Liver (tissue), 9 donors: ENCODE data around the gene SPTSSA. TPM values are rescaled to one million over a fixed set of nuclear protein-coding genes. Genes with fewer than 3 reads are reported as not detected.

Experiments
- DNase-seq: peaks from one replicate; pipeline ENCODE4 v3.0.0-alpha.2; 2017; ENCODE audit warnings: low spot score
- H3K27ac ChIP-seq, 2 donors: one replicate each; pipeline ENCODE4 v1.7.0; 2013; ENCODE audit warnings: inconsistent platforms in 2 of 2, low read length in 2 of 2, control low read depth in 1 of 2, low read depth in 1 of 2, mild to moderate bottlenecking in 1 of 2
- H3K27me3 ChIP-seq, 4 donors: one replicate each; pipeline versions ENCODE4 v1.6.1 to v1.7.0; 2013; ENCODE audit warnings: low read length in 3 of 4, inconsistent platforms in 1 of 4, mild to moderate bottlenecking in 1 of 4, moderate library complexity in 1 of 4; ENCODE audit not compliant: control insufficient read depth in 4 of 4, insufficient read depth in 4 of 4
- H3K36me3 ChIP-seq, 4 donors: one replicate each; pipeline versions ENCODE4 v1.6.1 to v1.7.0; 2013; ENCODE audit warnings: low read length in 3 of 4, mild to moderate bottlenecking in 3 of 4, low read depth in 1 of 4, moderate library complexity in 1 of 4; ENCODE audit not compliant: control insufficient read depth in 4 of 4, insufficient read depth in 3 of 4
- H3K4me1 ChIP-seq, 4 donors: one replicate each; pipeline versions ENCODE4 v1.6.1 to v1.7.0; 2013; ENCODE audit warnings: low read length in 3 of 4, mild to moderate bottlenecking in 3 of 4, moderate library complexity in 1 of 4; ENCODE audit not compliant: control insufficient read depth in 4 of 4, insufficient read depth in 4 of 4
- H3K4me3 ChIP-seq, 3 donors: one replicate each; pipeline versions ENCODE4 v1.6.1 to v1.7.0; 2013; ENCODE audit warnings: low read length in 3 of 3, control low read depth in 1 of 3, low read depth in 1 of 3, mild to moderate bottlenecking in 1 of 3
- H3K9ac ChIP-seq, 2 donors: one replicate each; pipeline ENCODE4 v1.7.0; 2013; ENCODE audit warnings: low read length in 2 of 2, mild to moderate bottlenecking in 2 of 2, moderate library complexity in 2 of 2, control low read depth in 1 of 2, low read depth in 1 of 2
- H3K9me3 ChIP-seq, 4 donors: one replicate each; pipeline versions ENCODE4 v1.6.1 to v1.7.0; 2013; ENCODE audit warnings: low read length in 3 of 4; ENCODE audit not compliant: control insufficient read depth in 4 of 4
- CTCF ChIP-seq: fragments of 150-350 bp; IDR thresholded peaks from 2 replicates; pipeline ENCODE4 v1.5.1; 2017; ENCODE audit warnings: improper control_type of control experiment, low read depth, low read length; ENCODE audit not compliant: missing input control
- EGR1 ChIP-seq, 2 donors: IDR thresholded peaks; 2 replicates each; pipeline ENCODE4 v1.6.1; 2016 to 2018; ENCODE audit warnings: antibody characterized with exemption in 2 of 2, low read depth in 2 of 2
- FOXA1 ChIP-seq: IDR thresholded peaks from 2 replicates; pipeline ENCODE4 v1.6.1; 2016; ENCODE audit warnings: antibody characterized with exemption
- FOXA2 ChIP-seq: IDR thresholded peaks from 2 replicates; pipeline ENCODE4 v1.6.1; 2016; ENCODE audit warnings: antibody characterized with exemption
- GABPA ChIP-seq, 2 donors: IDR thresholded peaks in 1 of 2; conservative IDR thresholded peaks in 1 of 2; 2 replicates each; pipeline ENCODE4 v1.6.1; 2016; ENCODE audit warnings: antibody characterized with exemption in 2 of 2, mild to moderate bottlenecking in 1 of 2, moderate library complexity in 1 of 2
- HNF4A ChIP-seq, 2 donors: conservative IDR thresholded peaks; 2 replicates each; pipeline ENCODE4 v1.6.1; 2016; ENCODE audit warnings: antibody characterized with exemption in 2 of 2, mild to moderate bottlenecking in 2 of 2
- HNF4G ChIP-seq: IDR thresholded peaks from 2 replicates; pipeline ENCODE4 v1.6.1; 2016; ENCODE audit warnings: antibody characterized with exemption
- JUND ChIP-seq, 2 donors: IDR thresholded peaks; 2 replicates each; pipeline ENCODE4 v1.6.1; 2016; ENCODE audit warnings: antibody characterized with exemption in 2 of 2
- NR2F2 ChIP-seq: IDR thresholded peaks from 2 replicates; pipeline ENCODE4 v1.6.1; 2016; ENCODE audit warnings: antibody characterized with exemption
- RAD21 ChIP-seq, 2 donors: IDR thresholded peaks; 2 replicates each; pipeline ENCODE4 v1.6.1; 2016; ENCODE audit warnings: antibody characterized with exemption in 2 of 2, mild to moderate bottlenecking in 2 of 2
- RXRA ChIP-seq, 2 donors: IDR thresholded peaks; 2 replicates each; pipeline ENCODE4 v1.6.1; 2017 to 2018; ENCODE audit warnings: antibody characterized with exemption in 2 of 2, mild to moderate bottlenecking in 1 of 2
- SP1 ChIP-seq: IDR thresholded peaks from 2 replicates; pipeline ENCODE4 v1.6.1; 2018; ENCODE audit warnings: antibody characterized with exemption, mild to moderate bottlenecking
- TAF1 ChIP-seq: conservative IDR thresholded peaks from 2 replicates; pipeline ENCODE4 v1.6.1; 2016; ENCODE audit warnings: antibody characterized with exemption, mild to moderate bottlenecking
- YY1 ChIP-seq: IDR thresholded peaks from 2 replicates; pipeline ENCODE4 v1.6.1; 2016; ENCODE audit warnings: antibody characterized with exemption, mild to moderate bottlenecking
- WGBS: extraction: QIAGEN DNeasy Blood & Tissue Kit; methylation state at CpG from one replicate; pipeline ENCODE4 v1.1.7; 2013; 5-methylcytosine and 5-hydroxymethylcytosine counted together
- polyA plus RNA-seq, 2 donors: library from polyadenylated mRNA; stranded (reverse) in 1 of 2; unstranded in 1 of 2; fragments of 200-250 nt in 1 of 2; fragments of >200 nt in 1 of 2; fragmentation: Nextera tagmentation in 1 of 2; extraction: Ambion mirVana in 1 of 2; gene quantifications; one replicate each; pipeline versions ENCODE4 v1.2.1 to v1.2.3, GENCODE V29; 2013 to 2015
- total RNA-seq, 2 donors: library from RNA; depleted of rRNA; stranded (reverse); fragments of >200 nt; gene quantifications; one replicate each; pipeline ENCODE4 v1.2.3, GENCODE V29; 2014
- TF ChIP-seq, protein P1 (sequence below): IDR thresholded peaks from 2 replicates; pipeline ENCODE4 v1.6.1; 2016; ENCODE audit warnings: antibody characterized with exemption
- TF ChIP-seq, protein P2 (sequence below): IDR thresholded peaks from 2 replicates; pipeline ENCODE4 v1.6.1; 2016; ENCODE audit warnings: antibody characterized with exemption
- TF ChIP-seq, protein P3 (sequence below): IDR thresholded peaks from 2 replicates; pipeline ENCODE4 v1.6.1; 2016; ENCODE audit warnings: antibody characterized with exemption
- donor health status: healthy.
- donor health status: healthy.
- donor health status: healthy.
- donor health status: healthy.
- donor health status: healthy.

The SPTSSA gene
- total and polyA plus RNA-seq, 4 donors, result 9.5 to 15.2 (median 12.1) TPM

DNA sequence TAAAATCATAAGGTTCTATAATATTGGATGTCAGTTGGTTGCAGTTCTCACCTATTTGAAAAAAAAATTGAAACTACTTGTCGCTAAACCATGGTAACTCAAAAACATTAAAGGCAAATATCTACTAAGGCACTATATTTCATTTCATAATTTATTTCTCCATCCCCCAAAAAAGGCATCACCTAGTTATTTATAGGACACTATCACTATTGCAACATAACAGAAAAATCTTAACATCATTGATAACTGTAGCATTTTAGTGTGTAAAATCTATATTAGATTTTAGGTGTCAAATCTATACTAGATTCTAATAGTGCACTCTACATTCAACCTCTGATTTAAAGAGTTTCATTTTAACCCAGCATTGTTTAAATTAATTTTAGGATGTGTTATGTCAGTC lies 1.7 kb downstream of the SPTSSA start:
- TF ChIP-seq FOXA2 (no peak), JUND (IDR thresholded peaks at IDR 0.05) (no peak), SP1 (no peak), RXRA (IDR thresholded peaks at IDR 0.05) (no peak)
- DNase-seq, result no peak
- 96% methylated on average over 1 of the region's 1 CpG for WGBS
- Histone ChIP-seq H3K4me1 (peaks cover 3 to 19% (median 4%) of the 10 kb centered on the region in 4 donors), H3K27ac (no peak overlapping the region), H3K36me3 (peaks cover 0 to 1% (median 0%) of the 10 kb centered on the region in 4 donors), H3K9ac (no peak overlapping the region), H3K9me3 (no peaks in the 10 kb centered on the region), H3K27me3 (no peaks in the 10 kb centered on the region), H3K4me3 (no peak overlapping the region)

DNA sequence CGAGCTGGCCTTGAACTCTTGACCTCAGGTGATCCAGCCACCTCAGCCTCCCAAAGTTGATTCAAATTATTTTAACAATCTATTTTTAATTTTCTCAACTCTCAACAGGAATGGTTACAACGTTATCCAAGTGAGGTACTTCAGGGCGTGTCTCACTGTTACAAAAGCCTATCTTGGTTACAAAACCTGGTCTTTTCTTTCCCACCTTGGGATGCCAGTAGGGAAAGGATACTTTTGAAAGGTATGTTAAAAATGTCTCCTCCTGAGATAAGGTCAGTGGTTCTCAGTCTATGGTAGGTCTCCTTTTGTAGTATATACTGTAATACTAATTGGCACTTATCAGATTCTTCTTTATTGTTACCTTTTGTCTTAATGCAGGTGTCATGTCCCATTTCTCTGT lies 4.9 kb downstream of the SPTSSA start:
- no peaks in the 10 kb centered on the region for H3K27me3 ChIP-seq
- 87% methylated on average over 3 of the region's 3 CpGs for WGBS
- no peak overlapping the region for H3K27ac ChIP-seq
- no peak for TF ChIP-seq NR2F2
- TF ChIP-seq RAD21 (IDR thresholded peaks at IDR 0.05), result no peak
- no peak for TF ChIP-seq JUND (IDR thresholded peaks at IDR 0.05)
- no peak for TF ChIP-seq YY1
- no peak for TF ChIP-seq TAF1
- no peak for TF ChIP-seq CTCF
- TF ChIP-seq, protein P1, sequence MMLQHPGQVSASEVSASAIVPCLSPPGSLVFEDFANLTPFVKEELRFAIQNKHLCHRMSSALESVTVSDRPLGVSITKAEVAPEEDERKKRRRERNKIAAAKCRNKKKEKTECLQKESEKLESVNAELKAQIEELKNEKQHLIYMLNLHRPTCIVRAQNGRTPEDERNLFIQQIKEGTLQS, result no peak
- TF ChIP-seq, protein P2, sequence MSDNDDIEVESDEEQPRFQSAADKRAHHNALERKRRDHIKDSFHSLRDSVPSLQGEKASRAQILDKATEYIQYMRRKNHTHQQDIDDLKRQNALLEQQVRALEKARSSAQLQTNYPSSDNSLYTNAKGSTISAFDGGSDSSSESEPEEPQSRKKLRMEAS, result no peak
- no peak for TF ChIP-seq EGR1 (IDR thresholded peaks at IDR 0.05; ENCODE audit: low read depth in 2 of 2)
- TF ChIP-seq SP1, result no peak
- no peak for TF ChIP-seq RXRA (IDR thresholded peaks at IDR 0.05)
- no peak for TF ChIP-seq FOXA1
- no peak for TF ChIP-seq HNF4A (conservative IDR thresholded peaks at IDR 0.05)
- no peak for TF ChIP-seq GABPA (IDR thresholded peaks at IDR 0.05 in 1 of 2, conservative IDR thresholded peaks at IDR 0.05 in 1 of 2)
- TF ChIP-seq HNF4G, result no peak
- peaks cover 0 to 13% (median 3%) of the 10 kb centered on the region in 4 donors for H3K4me1 ChIP-seq
- peaks cover 0 to 6% (median 4%) of the 10 kb centered on the region in 4 donors for H3K36me3 ChIP-seq
- H3K9ac ChIP-seq, result no peak overlapping the region
- no peak for DNase-seq
- no peak overlapping the region for H3K4me3 ChIP-seq
- no peaks in the 10 kb centered on the region for H3K9me3 ChIP-seq

GRCh38 chr14:34453226-34453625 lies 8.8 kb downstream of the SPTSSA start:
- Histone ChIP-seq H3K36me3 (peaks cover 0 to 7% (median 5%) of the 10 kb centered on the region in 4 donors), H3K27me3 (no peaks in the 10 kb centered on the region), H3K9me3 (no peaks in the 10 kb centered on the region), H3K4me1 (no peaks in the 10 kb centered on the region), H3K9ac (no peak overlapping the region), H3K27ac (no peak overlapping the region), H3K4me3 (no peak overlapping the region)
- TF ChIP-seq HNF4G (no peak), FOXA1 (no peak), FOXA2 (no peak), RAD21 (IDR thresholded peaks at IDR 0.05) (no peak), EGR1 (IDR thresholded peaks at IDR 0.05; ENCODE audit: low read depth in 2 of 2) (no peak), NR2F2 (no peak), GABPA (IDR thresholded peaks at IDR 0.05 in 1 of 2, conservative IDR thresholded peaks at IDR 0.05 in 1 of 2) (no peak), TAF1 (no peak), CTCF (no peak)
- TF ChIP-seq, protein P3, sequence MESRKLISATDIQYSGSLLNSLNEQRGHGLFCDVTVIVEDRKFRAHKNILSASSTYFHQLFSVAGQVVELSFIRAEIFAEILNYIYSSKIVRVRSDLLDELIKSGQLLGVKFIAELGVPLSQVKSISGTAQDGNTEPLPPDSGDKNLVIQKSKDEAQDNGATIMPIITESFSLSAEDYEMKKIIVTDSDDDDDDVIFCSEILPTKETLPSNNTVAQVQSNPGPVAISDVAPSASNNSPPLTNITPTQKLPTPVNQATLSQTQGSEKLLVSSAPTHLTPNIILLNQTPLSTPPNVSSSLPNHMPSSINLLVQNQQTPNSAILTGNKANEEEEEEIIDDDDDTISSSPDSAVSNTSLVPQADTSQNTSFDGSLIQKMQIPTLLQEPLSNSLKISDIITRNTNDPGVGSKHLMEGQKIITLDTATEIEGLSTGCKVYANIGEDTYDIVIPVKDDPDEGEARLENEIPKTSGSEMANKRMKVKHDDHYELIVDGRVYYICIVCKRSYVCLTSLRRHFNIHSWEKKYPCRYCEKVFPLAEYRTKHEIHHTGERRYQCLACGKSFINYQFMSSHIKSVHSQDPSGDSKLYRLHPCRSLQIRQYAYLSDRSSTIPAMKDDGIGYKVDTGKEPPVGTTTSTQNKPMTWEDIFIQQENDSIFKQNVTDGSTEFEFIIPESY, result no peak
- TF ChIP-seq, protein P1, result no peak
- DNase-seq, result no peak
- WGBS, result 83% methylated on average over 2 of the region's 2 CpGs
